GM19452 (cell line): ENCODE data around the gene CGB1.
A peak's percentile ranks its signal among the peaks of the same experiment; 100 is the strongest.
"Not testable (repeated sequence)": the region's sequence is repeated elsewhere in the genome, so short reads cannot be mapped to it uniquely, and the experiment has no call there.

Experiments used
- ATAC-seq: cut with Tn5 transposase; IDR thresholded peaks from one replicate; pipeline ENCODE4 v1.9.1; 2021; ENCODE audit not compliant: unreplicated experiment

Gene CGB1

DNA sequence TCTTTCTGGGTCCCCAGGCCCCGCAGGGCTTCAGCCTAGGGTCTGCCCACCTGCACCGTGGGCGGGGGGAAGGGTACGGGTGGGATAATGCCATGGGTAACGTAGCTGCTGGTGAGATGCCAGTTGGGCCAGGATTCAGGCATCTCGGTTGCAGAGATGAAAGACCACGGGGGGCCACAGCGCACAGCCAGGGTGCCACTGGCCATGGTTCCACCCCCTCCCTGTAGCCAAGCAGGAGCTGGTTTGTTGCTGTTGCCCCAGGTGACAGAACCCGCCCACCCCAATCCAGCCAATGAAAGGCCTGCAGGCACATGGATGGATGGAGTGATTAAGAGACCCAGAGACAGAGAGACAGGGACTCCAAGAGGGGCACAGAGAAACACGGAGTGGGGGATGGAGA, 21.9 kb upstream of the CGB1 start:
- no peak for ATAC-seq

GRCh38 chr19:49057636-49058234, 21.0 kb upstream of the CGB1 start, which contains the start of gene CGB7:
CGB7 (minus strand) TSS chr19:49057749; CDS start chr19:49055375, 2,374 bp downstream.
- no peak for ATAC-seq

GRCh38 chr19:49056902-49057596, 20.4 kb upstream of the CGB1 start:
- not testable (repeated sequence) for ATAC-seq

DNA sequence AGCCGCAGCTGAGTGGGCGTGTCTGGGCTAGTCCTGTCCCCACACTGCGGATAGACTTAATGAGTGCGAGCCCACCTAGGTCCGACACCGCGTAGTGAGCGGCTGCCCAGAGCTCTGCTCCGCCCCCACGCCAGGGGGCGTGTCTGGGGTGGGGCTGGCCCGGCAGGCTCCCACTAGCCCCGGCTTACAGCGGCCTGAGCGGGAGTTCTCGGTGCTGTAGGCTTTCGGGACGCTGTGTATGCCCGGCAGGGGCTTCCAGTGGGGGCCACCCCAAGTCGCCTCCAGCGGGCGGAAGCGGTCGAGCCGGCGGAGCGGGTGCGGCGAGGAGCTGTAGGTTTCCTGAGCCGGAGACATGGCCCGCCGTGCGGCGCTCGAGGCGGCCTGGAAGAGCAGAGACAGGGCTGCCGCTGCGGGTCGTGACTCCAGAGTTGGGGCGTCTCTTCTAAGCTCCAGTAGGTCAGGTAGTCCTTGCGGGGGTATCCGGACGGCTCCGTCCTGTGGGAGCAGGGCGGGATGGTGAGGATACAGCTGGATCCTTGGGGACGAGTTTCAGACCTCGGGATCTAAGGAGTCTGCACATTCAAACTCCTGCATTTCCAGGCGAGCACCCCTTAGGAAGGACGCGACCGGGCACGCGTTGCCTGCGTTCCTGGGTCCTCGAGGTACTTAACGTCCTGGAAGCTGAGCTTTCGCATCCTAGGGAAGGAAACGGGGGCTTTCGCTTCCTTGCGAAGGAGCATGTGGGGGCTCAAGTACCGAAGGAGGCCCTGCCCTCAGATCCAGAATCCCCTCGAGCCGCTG, 19.6 kb upstream of the CGB1 start:
- ATAC-seq = peak; percentile 51

DNA sequence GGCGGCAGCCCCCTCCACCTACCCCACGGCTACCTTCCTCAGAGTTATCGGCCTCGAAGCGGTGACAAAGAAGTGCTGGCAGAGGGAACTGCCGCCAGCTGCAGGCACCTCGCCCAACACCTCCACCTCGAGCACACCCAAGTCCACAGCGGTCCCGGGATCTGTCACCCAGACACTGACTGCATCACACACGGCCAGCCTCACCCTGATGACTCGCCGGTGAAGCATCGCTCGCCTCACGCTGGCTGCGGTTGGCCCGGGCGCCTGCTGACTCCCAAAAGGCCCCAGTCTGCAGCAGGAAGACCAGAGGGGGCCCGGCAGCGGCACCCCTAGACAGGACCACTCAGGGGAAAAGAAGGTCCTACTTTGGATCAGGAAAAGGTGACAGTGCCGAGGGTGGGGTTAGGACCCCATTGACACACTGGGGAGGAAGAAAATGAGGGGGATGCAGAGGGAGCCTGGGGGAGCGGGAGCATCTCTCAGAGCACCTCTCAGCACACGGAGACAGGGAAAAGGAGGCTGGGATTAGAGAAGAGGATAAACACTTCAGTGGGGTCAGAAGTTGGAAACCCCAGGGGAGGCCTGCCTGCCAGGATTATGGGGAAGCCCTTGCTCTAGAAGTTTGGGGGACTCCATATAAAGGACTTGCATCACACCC, 13.8 kb upstream of the CGB1 start:
- not testable (repeated sequence) for ATAC-seq

DNA sequence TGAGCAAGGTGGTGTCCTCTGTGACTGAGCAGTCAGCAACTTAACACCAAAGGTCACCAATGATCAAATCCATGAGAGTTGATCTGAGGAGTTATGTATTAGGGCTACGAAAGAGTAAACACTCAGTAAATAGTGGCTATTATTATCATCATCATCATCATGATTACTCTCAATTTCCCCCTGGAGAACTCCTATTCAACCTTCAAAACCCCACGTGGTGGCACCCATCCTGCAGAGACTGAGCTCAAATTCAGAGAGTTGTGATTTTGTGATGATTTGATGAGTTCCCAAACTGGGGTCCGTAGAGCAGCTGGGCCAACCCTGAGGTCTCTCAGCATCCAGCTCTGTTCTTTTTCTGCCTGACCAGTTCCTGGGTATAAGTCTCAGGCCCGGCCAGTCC, 13.1 kb upstream of the CGB1 start:
- ATAC-seq = not testable (repeated sequence)

GRCh38 chr19:49049011-49049410, 12.3 kb upstream of the CGB1 start, which contains the start of gene CGB8:
CGB8 (minus strand) TSS chr19:49049111; CDS start chr19:49048739, 372 bp downstream.
- ATAC-seq = not testable (repeated sequence)

GRCh38 chr19:49043548-49043947, 6.9 kb upstream of the CGB1 start, which contains the start of gene CGB5:
CGB5 (plus strand) TSS chr19:49043848; CDS start chr19:49044210, 362 bp downstream.
- ATAC-seq = not testable (repeated sequence)

DNA sequence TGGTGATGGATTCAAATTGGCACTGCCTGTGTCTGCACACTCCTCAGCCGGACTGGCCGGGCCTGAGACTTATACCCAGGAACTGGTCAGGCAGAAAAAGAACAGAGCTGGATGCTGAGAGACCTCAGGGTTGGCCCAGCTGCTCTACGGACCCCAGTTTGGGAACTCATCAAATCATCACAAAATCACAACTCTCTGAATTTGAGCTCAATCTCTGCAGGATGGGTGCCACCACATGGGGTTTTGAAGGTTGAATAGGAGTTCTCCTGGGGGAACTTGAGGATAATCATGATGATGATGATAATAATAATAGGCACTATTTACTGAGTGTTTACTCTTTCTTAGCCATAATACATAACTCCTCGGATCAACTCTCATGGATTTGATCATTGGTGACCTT, 6.0 kb upstream of the CGB1 start:
- not testable (repeated sequence) for ATAC-seq

GRCh38 chr19:49042177-49042576, 5.5 kb upstream of the CGB1 start:
- no peak for ATAC-seq

DNA sequence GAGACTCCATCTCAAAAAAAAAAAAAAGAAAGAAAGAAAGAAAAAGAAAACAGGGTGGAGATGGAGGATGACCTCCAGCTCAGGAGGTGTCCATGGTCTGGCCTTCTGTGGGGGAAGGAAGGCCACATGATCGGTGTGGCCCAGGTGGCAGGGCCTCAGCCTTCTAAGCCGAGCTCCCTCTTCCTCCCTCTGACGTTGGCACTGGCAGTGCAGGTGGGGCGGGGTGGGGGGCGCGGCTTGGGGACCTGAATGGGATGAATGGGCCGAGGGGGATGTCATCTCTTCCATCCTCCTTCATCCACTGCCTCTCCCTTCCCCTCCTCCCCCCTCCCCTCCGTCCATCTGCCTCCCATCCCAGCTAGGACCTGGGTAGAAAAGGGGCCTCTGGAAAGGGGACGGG, 3.0 kb upstream of the CGB1 start:
- ATAC-seq = not testable (repeated sequence)

DNA sequence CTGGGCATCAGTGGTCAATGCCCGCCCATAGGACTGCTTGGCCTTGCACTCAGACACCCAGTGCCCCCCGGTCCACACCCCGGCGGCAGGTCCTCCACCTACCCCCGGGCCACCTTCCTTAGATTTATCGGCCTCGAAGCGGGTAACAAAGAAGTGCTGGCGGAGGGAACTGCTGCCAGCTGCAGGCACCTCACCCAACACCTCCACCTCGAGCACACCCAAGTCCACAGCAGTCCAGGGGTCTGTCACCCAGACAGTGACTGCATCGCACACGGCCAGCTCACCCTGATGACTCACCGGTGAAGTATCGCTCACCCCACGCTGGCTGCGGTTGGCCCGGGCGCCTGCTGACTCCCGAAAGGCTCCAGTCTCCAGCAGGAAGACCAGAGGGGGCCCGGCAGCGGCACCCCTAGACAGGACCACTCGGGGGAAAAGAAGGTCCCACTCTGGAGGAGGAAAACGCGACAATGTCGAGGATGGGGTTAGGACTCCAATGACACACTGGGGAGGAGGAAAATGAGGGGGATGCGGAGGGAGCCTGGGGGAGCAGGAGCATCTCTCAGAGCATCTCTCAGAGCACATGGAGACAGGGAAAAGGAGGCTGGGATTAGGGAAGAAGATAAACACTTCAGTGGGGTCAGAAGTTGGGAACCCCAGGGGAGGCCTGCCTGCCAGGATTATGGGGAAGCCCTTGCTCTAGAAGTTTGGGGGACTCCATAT, 2.0 kb upstream of the CGB1 start:
- not testable (repeated sequence) for ATAC-seq

GRCh38 chr19:49038111-49038510, 1.4 kb upstream of the CGB1 start:
- ATAC-seq = not testable (repeated sequence)

- ATAC-seq = not testable (repeated sequence)
Observed at GRCh38 chr19:49031642-49032301, 4.9 kb downstream of the CGB1 start, which contains the start of gene CGB2. CGB2 (plus strand) TSS chr19:49031890; CDS start chr19:49032096, 206 bp downstream.

DNA sequence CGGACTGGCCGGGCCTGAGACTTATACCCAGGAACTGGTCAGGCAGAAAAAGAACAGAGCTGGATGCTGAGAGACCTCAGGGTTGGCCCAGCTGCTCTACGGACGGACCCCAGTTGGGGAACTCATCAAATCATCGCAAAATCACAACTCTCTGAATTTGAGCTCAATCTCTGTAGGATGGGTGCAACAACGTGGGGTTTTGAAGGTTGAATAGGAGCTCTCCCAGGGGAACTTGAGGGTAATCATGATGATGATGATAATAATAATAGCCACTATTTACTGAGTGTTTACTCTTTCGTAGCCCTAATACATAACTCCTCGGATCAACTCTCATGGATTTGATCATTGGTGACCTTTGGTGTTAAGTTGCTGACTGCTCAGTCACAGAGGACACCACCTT, 6.4 kb downstream of the CGB1 start:
- not testable (repeated sequence) for ATAC-seq

DNA sequence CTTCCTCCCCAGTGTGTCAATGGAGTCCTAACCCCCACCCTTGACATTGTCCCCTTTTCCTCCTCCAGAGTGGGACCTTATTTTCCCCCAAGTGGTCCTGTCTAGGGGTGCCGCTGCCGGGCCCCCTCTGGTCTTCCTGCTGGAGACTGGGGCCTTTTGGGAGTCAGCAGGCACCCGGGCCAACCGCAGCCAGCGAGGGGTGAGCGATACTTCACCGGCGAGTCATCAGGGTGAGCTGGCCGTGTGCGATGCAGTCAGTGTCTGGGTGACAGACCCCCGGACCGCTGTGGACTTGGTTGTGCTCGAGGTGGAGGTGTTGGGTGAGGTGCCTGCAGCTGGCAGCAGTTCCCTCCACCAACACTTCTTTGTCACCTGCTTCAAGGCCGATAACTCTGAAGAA, 6.9 kb downstream of the CGB1 start:
- ATAC-seq = not testable (repeated sequence)

DNA sequence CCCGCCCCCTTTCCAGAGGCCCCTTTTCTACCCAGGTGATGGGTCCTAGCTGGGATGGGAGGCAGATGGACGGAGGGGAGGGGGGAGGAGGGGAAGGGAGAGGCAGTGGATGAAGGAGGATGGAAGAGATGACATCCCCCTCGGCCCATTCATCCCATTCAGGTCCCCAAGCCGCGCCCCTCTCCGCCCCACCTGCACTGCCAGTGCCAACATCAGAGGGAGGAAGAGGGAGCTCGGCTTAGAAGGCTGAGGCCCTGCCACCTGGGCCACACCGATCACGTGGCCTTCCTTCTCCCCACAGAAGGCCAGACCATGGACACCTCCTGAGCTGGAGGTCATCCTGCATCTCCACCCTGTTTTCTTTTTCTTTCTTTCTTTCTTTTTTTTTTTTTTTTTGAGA, 8.0 kb downstream of the CGB1 start:
- ATAC-seq = not testable (repeated sequence)

- not testable (repeated sequence) for ATAC-seq
Observed at GRCh38 chr19:49025599-49025998, 11.1 kb downstream of the CGB1 start.

- not testable (repeated sequence) for ATAC-seq
Observed at GRCh38 chr19:49025088-49025487, 11.6 kb downstream of the CGB1 start.

DNA sequence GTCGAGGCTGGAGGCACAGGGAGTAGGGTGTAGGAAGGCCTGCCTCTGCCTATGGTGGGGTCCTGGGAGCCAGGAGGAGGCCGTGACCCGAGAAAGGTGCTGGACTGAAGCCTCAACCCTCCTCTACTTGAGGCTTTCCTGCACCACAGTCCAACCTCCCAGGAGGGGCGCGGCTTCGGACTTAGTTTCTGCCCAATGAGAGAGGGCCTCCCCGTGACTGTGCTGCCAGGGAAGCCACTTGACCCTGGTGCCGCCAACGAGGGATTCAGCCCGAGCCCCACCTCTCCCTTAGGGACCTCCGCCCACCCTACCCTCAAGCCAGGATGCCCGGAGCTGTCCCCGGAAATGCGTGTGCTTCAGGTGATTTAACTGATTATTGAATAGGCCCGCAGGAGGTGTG, 12.5 kb downstream of the CGB1 start, which contains the start of gene CGB3:
Gene CGB3, minus strand, starts transcription at position 101 of the 400 bp plus-strand sequence. CDS start 362 bp downstream, outside the sequence.
- ATAC-seq = not testable (repeated sequence)
